Suprapubic skin (tissue), 4 donors: ENCODE data around the gene WNK1.

Experiments
- EP300 ChIP-seq: sonication (generic); formaldehyde crosslinking; IDR thresholded peaks from one replicate; pipeline ENCODE4 v1.6.1; 2017; ENCODE audit warnings: antibody characterized with exemption
- POLR2A ChIP-seq, 2 donors: fragments of 450-650 bp; IDR thresholded peaks; one replicate each; pipeline ENCODE4 v1.6.1; 2017; ENCODE audit warnings: antibody characterized with exemption in 2 of 2, mild to moderate bottlenecking in 2 of 2, moderate library complexity in 2 of 2
- POLR2AphosphoS5 ChIP-seq, 3 donors: sonication (generic); formaldehyde crosslinking; IDR thresholded peaks; one replicate each; pipeline ENCODE4 v1.6.1; 2017; ENCODE audit warnings: antibody characterized with exemption in 3 of 3
- TF ChIP-seq, protein P1 (sequence below), 2 donors: fragments of 200-600 bp in 1 of 2; fragments of 450-650 bp in 1 of 2; sonication (generic) in 1 of 2; IDR thresholded peaks; one replicate each; pipeline ENCODE4 v1.5.1; 2016 to 2019; ENCODE audit warnings: antibody characterized with exemption in 2 of 2, mild to moderate bottlenecking in 1 of 2, moderate library complexity in 1 of 2

DNA sequence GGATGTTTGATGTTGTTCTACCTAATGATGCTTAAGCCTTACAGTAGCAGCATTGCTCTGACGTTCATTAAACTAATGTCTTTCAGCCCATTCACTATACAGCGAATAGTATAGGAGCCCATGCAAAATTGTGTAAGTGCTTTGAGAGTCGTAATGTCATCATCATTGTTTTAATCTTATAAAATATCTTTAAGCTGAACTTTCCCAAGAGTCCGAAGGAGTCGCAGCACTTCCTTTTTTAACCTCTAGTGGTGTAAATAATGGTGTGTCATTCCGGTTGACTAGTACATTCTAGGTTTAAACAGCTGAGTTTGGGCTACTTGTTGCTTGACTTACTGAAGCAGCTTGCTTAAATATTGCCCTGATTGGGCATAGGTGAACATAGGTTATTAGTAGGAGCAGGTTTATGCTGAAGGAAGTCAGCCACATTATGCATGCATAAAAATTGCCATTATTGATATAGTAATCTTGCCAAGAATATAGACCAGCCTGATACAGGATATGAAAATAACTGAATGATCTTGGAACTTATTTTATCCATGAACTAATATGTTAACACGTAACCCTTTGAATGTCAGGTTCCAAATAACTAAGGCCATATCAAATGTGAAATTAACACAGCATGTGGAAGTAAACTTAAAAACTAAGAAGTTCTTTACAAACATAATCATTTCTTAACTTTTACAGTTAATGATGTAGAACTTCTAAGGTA lies 2.6 kb downstream of the WNK1 start:
- TF ChIP-seq POLR2AphosphoS5 (IDR thresholded peaks at IDR 0.05) (no peak), EP300 (no peak), POLR2A (IDR thresholded peaks at IDR 0.05) (no peak)
- TF ChIP-seq, protein P1, sequence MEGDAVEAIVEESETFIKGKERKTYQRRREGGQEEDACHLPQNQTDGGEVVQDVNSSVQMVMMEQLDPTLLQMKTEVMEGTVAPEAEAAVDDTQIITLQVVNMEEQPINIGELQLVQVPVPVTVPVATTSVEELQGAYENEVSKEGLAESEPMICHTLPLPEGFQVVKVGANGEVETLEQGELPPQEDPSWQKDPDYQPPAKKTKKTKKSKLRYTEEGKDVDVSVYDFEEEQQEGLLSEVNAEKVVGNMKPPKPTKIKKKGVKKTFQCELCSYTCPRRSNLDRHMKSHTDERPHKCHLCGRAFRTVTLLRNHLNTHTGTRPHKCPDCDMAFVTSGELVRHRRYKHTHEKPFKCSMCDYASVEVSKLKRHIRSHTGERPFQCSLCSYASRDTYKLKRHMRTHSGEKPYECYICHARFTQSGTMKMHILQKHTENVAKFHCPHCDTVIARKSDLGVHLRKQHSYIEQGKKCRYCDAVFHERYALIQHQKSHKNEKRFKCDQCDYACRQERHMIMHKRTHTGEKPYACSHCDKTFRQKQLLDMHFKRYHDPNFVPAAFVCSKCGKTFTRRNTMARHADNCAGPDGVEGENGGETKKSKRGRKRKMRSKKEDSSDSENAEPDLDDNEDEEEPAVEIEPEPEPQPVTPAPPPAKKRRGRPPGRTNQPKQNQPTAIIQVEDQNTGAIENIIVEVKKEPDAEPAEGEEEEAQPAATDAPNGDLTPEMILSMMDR (IDR thresholded peaks at IDR 0.05), result peak; percentile 26 to 50
